NB4 (cell line): Measurements from ENCODE around the gene RBM34.

ENCODE experiments used
- MYC ChIP-seq: IDR thresholded peaks from 2 replicates; pipeline ENCODE4 v1.6.1; 2011; ENCODE audit warnings: low read depth, low read length
- POLR2A ChIP-seq: IDR thresholded peaks from 2 replicates; pipeline ENCODE4 v1.6.1; 2011; ENCODE audit warnings: mild to moderate bottlenecking; ENCODE audit not compliant: insufficient read length; ENCODE audit errors: extremely low read depth
- TF ChIP-seq, protein P1 (sequence below): IDR thresholded peaks from one replicate; pipeline ENCODE4 v1.5.1; 2012; ENCODE audit warnings: low read depth, low read length

DNA sequence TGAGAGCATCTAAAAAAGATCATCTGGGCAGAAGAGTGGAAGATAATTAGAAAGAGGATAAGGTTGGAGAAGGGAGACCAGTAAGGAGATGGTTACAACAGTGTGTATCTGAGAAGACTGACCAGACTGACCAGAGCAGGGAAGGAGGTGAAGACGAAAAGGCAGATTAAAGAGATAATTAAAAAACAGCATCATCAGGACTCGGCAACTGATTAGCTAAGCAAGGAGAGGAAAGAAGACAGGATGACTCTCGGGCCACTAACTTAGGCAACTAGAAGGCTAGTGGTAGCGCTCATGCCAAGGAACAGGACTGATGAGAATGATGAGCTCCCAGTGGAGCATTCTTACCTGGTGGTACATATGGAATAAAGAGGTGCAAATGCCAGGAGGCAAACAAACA, 3.9 kb downstream of the RBM34 start:
- TF ChIP-seq, protein P1, sequence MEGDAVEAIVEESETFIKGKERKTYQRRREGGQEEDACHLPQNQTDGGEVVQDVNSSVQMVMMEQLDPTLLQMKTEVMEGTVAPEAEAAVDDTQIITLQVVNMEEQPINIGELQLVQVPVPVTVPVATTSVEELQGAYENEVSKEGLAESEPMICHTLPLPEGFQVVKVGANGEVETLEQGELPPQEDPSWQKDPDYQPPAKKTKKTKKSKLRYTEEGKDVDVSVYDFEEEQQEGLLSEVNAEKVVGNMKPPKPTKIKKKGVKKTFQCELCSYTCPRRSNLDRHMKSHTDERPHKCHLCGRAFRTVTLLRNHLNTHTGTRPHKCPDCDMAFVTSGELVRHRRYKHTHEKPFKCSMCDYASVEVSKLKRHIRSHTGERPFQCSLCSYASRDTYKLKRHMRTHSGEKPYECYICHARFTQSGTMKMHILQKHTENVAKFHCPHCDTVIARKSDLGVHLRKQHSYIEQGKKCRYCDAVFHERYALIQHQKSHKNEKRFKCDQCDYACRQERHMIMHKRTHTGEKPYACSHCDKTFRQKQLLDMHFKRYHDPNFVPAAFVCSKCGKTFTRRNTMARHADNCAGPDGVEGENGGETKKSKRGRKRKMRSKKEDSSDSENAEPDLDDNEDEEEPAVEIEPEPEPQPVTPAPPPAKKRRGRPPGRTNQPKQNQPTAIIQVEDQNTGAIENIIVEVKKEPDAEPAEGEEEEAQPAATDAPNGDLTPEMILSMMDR = no peak
- TF ChIP-seq POLR2A (no peak), MYC (no peak)
